ENCODE results near the gene SEMA4G. TPM values are rescaled to one million over a fixed set of nuclear protein-coding genes. Genes with fewer than 3 reads are reported as not detected.

SEMA4G gene
- total and polyA plus RNA-seq, 2 of the 13 experiments (the other 11 are each of a cell fraction or from before 2014, with no cell fraction given), result 46.2 to 207 TPM

- TF ChIP-seq, protein P1, sequence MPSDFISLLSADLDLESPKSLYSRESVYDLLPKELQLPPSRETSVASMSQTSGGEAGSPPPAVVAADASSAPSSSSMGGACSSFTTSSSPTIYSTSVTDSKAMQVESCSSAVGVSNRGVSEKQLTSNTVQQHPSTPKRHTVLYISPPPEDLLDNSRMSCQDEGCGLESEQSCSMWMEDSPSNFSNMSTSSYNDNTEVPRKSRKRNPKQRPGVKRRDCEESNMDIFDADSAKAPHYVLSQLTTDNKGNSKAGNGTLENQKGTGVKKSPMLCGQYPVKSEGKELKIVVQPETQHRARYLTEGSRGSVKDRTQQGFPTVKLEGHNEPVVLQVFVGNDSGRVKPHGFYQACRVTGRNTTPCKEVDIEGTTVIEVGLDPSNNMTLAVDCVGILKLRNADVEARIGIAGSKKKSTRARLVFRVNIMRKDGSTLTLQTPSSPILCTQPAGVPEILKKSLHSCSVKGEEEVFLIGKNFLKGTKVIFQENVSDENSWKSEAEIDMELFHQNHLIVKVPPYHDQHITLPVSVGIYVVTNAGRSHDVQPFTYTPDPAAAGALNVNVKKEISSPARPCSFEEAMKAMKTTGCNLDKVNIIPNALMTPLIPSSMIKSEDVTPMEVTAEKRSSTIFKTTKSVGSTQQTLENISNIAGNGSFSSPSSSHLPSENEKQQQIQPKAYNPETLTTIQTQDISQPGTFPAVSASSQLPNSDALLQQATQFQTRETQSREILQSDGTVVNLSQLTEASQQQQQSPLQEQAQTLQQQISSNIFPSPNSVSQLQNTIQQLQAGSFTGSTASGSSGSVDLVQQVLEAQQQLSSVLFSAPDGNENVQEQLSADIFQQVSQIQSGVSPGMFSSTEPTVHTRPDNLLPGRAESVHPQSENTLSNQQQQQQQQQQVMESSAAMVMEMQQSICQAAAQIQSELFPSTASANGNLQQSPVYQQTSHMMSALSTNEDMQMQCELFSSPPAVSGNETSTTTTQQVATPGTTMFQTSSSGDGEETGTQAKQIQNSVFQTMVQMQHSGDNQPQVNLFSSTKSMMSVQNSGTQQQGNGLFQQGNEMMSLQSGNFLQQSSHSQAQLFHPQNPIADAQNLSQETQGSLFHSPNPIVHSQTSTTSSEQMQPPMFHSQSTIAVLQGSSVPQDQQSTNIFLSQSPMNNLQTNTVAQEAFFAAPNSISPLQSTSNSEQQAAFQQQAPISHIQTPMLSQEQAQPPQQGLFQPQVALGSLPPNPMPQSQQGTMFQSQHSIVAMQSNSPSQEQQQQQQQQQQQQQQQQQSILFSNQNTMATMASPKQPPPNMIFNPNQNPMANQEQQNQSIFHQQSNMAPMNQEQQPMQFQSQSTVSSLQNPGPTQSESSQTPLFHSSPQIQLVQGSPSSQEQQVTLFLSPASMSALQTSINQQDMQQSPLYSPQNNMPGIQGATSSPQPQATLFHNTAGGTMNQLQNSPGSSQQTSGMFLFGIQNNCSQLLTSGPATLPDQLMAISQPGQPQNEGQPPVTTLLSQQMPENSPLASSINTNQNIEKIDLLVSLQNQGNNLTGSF (CRISPR knock-in tag; IDR thresholded peaks at IDR 0.05), result no peak
- TF ChIP-seq ATF6 (CRISPR knock-in tag; conservative IDR thresholded peaks at IDR 0.05), result no peak
- 0 out of 4 replicates have a peak, but pooled peaks of 1 of the 2 experiments have one; percentile 30 for TF ChIP-seq POLR2A (IDR thresholded peaks at IDR 0.05; ENCODE audit: insufficient read depth in 1 of 2, low read depth in 2 of 2, low read length in 2 of 2)
- no peak for TF ChIP-seq LCORL (IDR thresholded peaks at IDR 0.05)
- TF ChIP-seq LCORL (CRISPR knock-in tag; IDR thresholded peaks at IDR 0.05), result no peak
- TF ChIP-seq IRF2 (CRISPR knock-in tag; IDR thresholded peaks at IDR 0.05), result no peak
- TF ChIP-seq, protein P2, sequence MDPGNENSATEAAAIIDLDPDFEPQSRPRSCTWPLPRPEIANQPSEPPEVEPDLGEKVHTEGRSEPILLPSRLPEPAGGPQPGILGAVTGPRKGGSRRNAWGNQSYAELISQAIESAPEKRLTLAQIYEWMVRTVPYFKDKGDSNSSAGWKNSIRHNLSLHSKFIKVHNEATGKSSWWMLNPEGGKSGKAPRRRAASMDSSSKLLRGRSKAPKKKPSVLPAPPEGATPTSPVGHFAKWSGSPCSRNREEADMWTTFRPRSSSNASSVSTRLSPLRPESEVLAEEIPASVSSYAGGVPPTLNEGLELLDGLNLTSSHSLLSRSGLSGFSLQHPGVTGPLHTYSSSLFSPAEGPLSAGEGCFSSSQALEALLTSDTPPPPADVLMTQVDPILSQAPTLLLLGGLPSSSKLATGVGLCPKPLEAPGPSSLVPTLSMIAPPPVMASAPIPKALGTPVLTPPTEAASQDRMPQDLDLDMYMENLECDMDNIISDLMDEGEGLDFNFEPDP (CRISPR knock-in tag; conservative IDR thresholded peaks at IDR 0.05), result 0 out of 2 replicates have a peak, but pooled peaks have one; percentile 50
- TF ChIP-seq ARNT (IDR thresholded peaks at IDR 0.05), result no peak
- TF ChIP-seq ZNF598 (CRISPR knock-in tag; IDR thresholded peaks at IDR 0.05; ENCODE audit: borderline replicate concordance), result no peak
- 0 out of 2 replicates have a peak, but pooled peaks have one; percentile 47 for TF ChIP-seq ZNF138 (CRISPR knock-in tag; IDR thresholded peaks at IDR 0.05; ENCODE audit: low read depth)
- no peak for TF ChIP-seq PRMT3 (CRISPR knock-in tag; IDR thresholded peaks at IDR 0.05; ENCODE audit: borderline replicate concordance, low read depth)
- no peak for TF ChIP-seq PHF20 (CRISPR knock-in tag; IDR thresholded peaks at IDR 0.05)
Measured at GRCh38 chr10:100982916-100983830, 13.9 kb downstream of the SEMA4G start (continued).
